Dermis microvascular lymphatic vessel endothelial cell (primary cell): ENCODE data around the gene TLE2. TPM values are rescaled to one million over a fixed set of nuclear protein-coding genes. Genes with fewer than 3 reads are reported as not detected.
"Not testable (repeated sequence)": the region's sequence is repeated elsewhere in the genome, so short reads cannot be mapped to it uniquely, and the experiment has no call there.

ENCODE experiments used
- DNase-seq, 2 donors: peaks; one replicate each; pipeline versions ENCODE4 v3.0.0 to v3.0.0-alpha.2; 2010; ENCODE audit warnings: low read depth in 2 of 2
- total RNA-seq: library from RNA; depleted of rRNA; stranded (reverse); fragments of >200 nt; gene quantifications from 2 replicates; pipeline ENCODE4 v1.2.1, GENCODE V29; 2014

The TLE2 gene
- total RNA-seq, 1 donor from 2014 or later = 2.7 TPM

DNA sequence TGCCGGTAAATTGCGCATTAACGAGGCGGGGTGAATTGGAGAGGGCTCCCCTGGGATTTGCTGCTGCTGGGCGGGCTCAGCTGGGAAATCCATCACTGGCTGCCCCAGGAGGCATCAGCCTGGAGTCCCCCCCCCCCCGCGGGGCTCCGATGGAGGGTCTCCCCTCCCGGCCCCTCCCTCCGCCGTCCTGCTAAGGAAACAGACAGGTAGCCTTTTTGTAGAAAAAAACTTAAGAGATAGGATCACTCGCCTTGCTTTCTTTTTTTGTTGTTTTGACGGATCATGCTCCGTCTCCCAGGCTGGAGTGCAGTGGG, 44.9 kb downstream of the TLE2 start:
- no peak for DNase-seq

DNA sequence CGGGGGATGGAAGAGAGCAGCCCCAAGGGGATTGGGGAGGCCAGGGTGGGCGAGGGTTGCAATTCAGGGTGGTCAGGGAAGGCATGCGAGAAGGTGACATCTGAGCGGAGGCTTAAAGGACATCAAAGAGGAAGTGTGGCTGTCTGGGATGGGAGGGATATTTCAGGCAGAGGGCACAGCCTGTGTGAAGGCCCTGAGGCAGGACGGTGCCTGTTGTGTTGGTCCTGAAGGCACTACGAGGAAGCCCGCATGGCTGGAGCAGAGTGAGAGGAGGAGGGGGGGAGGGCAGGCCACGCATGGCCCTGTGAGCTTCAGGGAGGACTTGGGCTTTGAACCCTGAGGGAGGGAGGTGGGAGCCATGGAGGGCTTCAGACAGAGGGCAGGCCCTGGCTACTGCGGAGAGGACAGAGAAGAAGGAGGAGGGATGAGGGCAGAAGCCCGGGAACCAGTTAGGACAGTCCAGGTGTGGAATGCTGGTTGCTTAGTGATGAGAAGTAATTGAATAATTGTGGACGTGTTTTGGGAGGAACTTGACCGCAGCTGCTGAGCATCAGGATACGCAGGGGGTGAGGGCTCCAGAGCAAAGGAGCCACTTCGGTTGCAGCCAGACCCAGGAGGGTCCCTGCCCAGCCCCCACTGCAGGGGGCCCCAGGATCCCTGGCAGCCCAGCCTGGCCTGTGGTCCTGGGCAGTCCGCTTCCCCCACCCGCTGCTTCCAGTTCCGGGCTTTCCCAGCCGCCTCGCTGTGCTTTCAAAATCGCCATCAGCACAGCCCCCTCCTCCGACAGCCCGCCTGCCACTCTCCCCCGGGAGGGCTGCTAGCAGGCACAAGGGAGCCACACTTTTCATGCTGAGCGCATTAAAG, 45.5 kb downstream of the TLE2 start:
- peak in 1 of 2 donors; percentile 68 for DNase-seq

DNA sequence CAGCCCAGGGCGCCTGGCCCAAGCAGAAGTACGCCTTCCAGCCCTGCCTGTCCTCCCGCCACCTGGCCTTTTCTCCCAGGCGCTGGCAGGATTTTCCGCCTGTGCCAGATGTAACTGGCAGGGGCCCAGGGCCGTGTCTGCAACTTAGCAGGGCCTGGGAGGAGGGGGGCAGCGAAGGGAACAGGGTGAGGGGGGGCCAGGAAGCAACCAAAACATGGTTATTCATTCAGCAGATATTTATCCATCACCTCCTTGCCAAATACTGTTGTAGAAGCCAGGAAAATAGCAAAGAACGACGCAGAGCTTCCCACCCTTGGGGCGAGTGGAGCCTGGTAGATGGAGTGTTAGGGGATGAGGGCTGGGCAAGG, 46.1 kb downstream of the TLE2 start:
- peak; percentile 82 to 96 for DNase-seq

DNA sequence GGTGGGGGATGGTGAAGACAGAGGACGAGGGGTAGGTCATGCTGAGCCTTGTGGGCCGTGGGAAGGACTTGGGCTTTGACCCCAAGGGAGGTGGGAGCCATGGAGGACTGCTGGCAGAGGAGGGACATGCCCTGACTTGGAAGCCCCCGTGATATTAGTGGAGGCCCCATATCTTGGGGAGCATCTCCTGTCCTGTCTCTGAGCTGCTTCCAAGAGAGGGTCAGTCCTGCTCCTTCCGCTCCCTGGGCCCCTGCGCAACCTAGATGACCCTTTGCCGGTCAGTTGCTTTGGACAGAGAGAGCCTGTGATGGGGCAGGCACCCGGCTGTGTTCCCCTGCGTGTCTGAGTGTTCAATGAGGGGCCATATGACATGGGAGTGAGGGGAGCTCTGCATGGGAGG, 46.5 kb downstream of the TLE2 start:
- no peak for DNase-seq

DNA sequence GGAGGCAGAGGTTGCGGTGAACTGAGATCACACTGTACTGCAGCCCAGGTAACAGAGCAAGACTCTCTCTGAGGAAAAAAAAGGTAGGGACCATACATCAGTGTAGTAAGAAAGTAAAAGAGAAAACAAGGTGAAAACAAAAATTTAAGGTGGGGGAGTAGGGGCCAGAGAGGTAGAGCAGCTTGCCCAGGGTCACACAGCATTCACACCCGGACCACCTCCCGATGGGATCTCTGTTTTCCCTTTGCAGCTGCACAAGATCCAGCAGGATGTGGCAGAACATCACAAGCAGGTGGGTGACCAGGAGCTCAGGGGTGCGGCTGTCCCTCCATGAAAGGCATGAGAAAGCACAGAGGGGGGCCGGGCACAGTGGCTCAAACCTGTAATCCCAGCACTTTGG, 47.2 kb downstream of the TLE2 start:
- DNase-seq = no peak

DNA sequence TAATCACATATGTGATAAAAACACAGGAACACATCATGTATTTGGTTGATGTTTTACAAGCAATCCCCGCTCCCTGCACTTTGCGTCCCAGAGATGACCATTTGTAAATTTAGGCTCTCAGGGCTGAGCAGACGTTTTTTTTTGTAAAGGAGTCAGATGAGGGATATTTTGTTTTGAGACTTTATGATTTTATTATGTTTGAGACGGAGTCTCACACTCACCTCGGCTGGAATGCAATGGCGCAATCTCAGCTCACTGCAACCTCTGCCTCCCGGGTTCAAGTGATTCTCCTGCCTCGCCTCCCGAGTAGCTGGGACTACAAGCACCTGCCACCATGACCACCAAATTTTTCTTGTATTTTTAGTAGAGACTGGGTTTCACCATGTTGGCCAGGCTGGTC, 50.3 kb downstream of the TLE2 start:
- DNase-seq = no peak

DNA sequence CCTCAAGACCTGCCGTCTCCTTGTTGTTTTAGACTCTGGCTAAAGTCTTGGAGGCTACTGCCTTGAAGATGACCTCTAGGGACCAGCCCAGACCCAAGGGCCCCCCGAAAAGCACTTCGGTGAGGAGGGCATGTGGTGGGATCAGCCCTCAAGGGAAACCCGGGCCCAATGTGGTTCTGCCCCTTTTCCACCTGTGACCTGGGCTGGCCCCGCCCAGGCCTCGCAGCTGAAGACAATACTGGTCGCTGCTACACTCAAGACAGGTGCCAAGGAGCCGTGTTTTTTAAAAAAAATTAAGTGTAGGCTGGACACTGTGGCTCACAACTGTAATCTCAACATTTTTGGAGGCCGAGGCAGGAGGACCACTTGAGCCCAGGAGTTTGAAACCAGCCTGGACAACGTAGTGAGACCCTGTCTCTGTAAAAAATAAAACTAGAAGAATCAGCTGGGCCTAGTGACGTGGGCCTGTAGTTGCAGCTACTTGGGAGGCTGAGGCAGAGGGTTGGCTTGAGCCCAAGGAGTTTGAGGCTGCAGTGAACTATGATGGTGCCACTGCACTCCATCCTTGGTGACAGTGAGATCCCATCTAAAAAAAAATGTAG, 50.8 kb downstream of the TLE2 start:
- DNase-seq = no peak

DNA sequence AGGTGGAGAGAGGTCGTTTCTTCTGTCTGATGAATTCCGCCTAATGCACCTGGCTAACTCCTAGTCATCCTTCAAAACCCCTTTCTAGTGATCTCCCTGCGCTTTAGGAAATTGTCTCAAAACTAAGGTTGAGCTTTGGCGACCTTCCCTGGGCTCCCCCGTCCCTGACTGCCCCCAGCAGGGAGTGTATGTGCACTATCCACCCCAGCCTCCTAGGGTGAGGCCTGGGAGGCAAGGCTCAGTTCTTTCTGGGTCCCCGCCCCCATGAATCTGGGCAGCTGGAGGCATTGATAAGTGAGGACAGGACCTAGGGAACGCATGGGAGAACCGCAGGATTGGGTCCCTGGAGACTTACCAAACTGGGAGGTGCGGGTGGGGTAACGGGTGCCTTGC, 51.3 kb downstream of the TLE2 start:
- no peak for DNase-seq

DNA sequence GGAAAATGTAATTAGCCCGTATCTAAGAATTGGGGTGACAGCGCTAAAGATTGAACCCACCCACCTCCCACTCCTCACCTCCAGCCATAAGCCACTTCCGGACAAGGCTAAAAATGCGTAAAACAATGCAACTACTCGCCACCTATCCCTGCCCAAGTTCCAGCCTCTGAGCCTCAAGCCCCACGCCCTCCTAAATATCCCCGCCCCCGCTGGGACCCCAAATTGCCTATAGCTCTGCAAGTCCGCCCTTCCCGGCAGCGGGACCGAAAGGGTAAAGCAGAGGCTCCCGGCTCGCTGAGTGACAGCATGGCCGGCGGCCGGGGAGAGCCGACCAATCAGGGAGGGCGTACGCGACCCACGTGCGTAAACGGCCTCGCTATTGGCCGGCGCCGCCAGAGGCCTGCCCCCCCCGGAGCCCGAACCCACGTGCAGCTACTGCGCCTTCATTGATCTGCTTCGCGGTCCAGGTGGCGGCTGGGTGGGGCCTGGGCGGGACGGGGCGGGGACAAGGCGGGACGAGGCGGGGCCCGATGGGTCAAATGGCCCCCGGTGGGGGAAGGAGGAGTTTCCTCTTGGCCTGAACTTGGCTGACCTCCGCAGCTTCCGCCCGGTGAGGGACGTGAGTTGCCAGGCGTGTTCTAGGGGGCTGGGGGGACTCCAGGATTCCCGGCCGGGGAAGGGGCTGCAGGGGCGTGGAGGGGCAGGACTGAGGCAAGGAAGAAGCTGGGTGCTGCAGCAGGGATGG, 51.9 kb downstream of the TLE2 start, which contains the start of gene TLE6:
Gene TLE6 (plus strand): TSS at position 564 of the 745 bp plus-strand sequence. CDS start 670 bp downstream, outside the sequence.
- peak; percentile 88 to 95 for DNase-seq

DNA sequence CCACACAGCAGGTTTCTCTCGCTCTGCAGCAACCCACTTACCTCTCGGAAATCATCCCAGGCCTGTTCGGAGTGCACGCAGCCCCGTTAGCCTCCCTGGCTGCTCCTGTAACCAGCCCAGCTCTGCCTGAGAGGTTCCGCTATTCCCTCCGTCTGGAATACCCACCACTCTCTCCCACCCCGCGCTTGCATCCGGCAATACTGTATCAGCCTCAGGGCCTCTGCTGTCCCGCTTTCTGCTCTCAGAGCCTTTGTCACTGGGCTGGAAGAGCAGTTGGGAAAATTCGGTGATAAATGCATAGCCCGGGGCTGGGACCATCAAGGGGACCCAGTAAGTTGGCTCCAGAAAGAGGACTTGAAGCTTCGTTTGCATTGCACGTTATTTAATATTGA, 52.5 kb downstream of the TLE2 start:
- no peak for DNase-seq

DNA sequence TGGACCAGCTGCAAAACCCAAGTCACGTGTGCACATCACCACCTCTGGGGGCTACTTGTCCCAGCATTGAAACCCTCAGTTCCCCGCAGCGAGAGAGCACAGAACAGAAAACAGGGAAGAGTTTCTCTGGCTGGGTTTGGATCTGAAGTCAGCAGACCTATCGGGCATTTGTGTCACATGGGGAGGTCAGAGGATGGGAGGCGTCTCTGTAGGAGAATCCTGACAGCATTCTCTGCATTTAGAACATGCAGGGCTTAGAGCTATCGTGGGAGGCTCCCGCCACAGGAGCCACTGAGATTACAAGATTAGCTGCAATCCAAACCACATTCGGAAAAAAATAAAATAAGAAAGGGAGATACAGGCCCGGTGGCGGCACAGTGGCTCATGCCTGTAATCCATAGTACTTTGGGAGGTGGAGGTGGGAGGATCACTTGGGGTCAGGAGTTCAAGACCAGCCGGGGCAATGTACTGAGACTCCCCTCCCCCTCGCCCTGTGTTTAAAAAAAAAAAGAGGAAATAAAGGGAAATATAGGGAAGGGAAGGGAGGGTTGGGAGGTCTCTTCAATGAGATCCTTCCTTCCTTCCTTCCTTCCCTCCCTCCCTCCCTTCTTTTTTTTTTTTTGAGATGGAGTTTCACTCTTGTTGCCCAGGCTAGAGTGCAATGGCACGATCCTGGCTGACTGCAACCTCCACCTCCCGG, 54.6 kb downstream of the TLE2 start:
- no peak for DNase-seq

DNA sequence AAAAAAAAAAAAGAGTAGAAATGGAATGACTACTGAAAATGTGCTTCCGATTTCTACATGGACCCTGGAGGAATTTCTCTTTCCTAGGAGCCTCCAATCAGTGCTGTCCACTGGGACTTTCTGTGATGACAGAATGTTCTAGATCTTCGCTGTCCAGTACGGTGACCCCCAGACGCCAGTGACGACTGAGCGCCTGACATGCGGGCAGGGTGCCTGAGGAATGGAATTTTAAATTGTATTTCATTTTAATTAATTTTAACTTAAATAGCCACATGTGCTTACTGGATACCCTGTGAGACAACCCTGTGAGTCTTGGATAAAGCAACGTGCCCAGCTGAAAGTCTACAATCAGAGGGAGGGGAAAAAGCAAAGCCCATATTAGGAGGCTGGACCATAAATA, 55.9 kb downstream of the TLE2 start:
- no peak for DNase-seq

DNA sequence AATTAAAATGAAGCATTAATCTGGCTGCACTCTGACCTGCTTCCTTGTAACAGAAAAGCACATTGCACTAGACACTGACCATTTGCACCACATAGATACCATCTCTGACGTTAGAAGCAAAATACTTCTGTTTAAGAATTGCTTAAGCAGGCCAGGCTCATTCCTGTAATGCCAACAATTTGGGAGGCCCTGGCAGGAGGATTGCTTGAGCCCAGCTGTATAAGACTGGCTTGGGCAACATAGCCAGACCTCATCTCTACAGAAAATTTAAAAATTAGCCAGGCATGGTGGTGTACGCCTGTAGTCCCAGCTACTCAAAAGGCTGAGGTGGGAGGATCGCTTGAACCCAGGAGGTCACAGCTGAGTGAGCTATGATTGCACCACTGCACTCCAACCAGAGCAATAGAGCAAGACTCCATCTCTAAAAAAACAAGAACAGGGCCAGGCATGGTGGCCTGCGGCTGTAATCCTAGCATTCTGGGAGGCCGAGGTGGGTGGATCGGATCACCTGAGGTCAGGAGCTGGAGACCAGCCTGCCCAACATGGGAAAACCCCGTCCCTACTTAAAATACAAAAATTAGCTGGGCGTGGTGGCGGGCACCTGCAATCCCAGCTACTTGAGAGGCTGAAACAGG, 58.8 kb downstream of the TLE2 start:
- no peak for DNase-seq

DNA sequence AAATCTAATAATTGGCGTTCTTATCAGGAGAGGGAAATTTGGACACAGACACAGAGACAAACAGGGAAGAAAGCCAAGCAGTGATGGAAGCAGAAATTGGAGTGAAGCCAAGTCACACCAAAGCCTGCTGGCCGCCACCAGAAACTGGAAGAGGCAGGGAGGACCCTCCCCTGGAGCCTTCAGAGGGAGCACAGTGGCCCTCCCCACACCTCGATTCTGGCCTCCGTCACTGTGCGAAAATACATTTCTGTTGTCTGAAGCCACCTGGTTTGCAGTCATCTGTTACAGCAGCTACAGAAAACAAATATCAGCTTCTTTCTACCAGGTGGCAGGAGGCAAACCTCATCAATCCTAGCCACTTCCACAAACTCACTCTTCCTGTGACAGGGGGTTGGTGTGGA, 60.0 kb downstream of the TLE2 start:
- DNase-seq = peak in 1 of 2 donors; percentile 75

DNA sequence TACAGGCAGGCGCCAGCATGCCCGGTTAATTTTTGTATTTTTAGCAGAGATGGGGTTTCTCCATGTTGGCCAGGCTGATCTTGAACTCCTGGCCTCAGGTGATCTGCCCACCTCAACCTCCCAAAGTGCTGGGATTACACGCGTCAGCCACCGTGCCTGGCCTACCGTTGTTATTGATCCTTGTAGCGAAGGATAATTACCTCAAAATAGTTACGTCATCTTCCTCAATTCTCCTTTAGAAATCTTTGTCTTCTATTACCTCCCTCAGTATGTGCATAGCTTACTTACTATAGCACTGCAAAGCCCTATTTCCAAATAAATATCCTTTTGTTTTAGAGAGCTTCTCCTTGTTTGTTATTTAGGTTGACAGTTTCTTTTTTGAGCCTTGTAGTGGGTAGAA, 61.1 kb downstream of the TLE2 start:
- DNase-seq = no peak

DNA sequence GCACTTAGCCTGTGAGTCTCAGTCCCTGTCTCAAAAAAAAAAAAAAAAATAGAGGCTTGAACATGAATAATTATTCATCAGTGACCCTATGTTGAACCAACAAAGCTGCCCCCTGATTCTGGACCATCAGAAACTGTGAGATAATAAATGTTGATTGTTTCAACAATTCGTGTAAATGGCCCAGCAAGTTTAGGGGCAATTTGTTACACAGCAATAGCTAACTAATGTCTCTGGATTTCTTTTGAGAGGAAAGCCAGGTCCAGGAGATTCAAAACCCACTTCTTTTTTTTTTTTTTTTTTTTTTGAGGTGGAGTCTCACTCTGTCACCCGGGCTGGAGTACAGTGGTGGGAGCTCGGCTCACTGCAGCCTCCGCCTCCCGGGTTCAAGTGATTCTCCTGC, 64.2 kb downstream of the TLE2 start:
- no peak for DNase-seq

DNA sequence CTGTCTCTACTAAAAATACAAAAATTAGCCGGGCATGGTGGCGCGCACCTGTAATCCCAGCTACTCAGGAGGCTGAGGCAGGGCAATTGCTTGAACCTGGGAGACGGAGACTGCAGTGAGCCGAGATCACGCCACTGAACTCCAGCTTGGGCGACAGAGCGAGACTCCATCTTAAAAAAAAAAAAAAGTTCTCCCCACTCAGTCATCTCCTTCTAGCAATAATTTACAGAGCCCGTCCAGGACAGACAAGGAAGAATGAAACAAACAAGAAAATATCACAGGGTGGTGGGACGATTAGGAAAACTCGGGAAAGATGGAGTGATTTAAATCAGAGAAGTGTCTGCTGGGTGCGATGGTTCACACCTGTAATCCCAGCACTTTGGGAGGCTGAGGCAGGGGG, 65.4 kb downstream of the TLE2 start:
- DNase-seq = not testable (repeated sequence)

DNA sequence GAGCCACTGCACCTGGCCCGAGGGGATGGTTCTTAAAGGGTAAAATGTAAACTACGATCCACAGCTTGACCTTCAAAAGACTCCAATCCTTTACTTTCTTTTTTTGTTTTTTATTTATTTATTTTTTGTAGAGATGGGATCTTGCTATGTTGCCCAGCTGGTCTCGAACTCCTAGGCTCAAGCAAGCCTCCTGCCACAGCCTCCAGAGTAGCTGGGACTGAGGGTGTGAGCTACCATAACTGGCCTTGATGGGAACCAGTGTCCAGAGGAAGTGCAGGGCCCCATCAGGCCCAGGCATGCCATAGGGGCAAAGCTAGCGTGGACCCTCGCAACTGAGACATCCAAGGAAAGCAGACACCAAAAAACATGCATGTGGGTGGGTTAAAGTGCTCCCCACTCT, 66.0 kb downstream of the TLE2 start:
- DNase-seq = no peak

DNA sequence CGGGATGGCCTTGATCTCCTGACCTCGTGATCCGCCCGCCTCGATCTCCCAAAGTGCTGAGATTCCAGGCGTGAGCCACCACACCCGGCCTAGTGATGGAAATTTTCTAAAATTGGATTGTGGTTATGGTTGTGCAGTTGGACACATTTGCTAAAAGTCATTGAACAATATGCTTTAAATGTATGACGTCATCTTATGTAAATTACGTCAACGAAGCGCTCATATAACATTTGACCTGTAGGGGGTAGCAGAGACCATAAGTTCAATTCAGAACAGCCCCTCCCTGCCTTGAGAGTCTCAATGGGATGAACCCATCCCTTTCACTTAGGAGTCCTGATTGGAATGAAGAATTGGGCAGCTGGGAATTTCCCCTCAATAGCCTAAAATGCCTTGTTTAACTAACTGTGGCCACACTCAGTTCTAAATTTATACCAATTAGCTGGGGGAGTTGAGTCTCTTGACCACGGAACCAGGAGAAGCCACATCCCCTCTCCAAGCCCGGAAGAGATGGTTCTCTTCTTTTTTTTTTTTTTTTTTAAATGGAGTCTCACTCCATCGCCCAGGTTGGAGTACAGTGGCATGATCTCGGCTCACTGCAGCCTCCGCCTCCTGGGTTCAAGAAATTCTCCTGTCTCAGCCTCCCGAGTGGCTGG, 66.9 kb downstream of the TLE2 start:
- DNase-seq = peak; percentile 78 to 83

DNA sequence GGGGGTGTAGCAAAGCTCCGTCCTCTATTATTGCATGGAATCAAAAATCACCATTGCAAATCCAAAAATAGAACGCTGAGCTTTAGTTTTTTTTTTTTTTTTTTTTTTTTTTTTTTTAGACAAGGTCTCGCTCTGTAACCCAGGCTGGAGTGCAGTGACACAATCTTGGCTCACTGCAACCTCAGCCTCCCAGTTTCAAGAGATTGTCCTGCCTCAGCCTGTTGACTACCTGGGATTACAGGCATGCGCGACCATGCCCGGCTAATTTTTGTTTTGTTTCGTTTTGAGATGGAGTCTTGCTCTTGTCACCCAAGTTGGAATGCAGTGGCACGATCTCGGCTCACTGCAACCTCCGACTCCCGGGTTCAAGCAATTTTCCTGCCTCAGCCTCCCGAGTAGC, 69.0 kb downstream of the TLE2 start:
- no peak for DNase-seq

DNA sequence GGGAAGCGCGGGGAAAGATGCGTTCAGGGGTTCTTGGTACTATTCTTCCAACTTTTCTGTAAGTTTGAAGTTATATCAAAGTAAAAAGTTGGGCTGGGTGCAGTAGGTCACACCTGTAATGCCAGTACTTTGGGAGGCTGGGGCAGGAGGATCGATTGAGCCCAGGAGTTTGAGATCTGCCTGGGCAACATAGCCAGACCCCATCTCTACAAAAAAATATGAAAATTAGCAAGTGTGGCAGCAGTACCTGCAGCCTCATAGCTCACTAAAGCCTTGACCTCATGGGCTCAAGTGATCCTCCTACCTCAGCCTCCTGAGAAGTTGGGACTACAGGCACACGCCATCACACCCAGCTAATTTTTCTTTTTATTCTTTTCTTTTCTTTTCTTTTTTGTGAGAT, 71.9 kb downstream of the TLE2 start:
- DNase-seq = no peak
